Airway epithelial cell (primary cell): ENCODE data around the gene NOL3. TPM values are rescaled to one million over a fixed set of nuclear protein-coding genes. Genes with fewer than 3 reads are reported as not detected.

Experiments used
- total RNA-seq: library from RNA; depleted of rRNA; stranded (reverse); fragments of >200 nt; gene quantifications from 2 replicates; pipeline ENCODE4 v1.2.3, GENCODE V29; 2015

Gene NOL3
- total RNA-seq: 53.2 and 89.0 TPM in 2 replicates

DNA sequence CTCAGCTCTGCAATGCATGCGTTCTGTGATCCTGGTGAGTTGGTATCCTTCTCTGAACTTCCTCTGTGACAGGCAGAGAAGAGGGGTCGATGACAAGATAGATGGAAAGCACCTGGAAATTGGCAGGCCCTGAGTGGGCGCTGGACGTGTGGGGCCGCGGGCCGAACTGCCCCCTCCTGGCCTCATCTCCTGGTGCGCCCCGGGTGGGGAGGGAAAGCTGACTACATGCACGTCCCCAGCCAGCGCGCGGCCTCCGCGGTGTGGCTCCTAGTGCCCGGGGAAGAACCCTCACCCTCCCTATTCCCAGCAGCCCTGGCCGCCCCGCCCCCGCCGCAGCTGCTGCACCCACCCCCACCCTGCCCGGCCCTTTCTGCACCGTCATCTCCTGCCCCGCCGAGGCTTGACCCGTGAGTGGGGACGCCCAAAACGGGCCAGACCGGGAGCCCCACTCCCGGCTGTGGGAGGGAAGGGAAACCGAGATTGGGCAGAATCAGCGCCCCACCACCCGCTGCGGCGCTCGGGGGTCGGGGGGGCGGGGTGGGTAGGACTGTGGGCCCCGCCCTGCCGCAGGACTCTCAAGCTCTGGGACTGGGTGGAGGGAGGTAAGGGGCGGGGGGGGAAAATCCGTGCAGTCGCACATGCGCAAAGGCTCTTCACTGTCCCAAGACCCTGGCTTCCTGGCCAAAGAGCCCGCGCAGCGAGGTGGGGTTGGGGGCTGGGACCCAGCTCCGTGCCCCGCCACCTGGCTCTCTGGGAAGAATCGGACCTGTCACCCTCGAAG lies at the start of gene NOL3:
Gene NOL3, plus strand, starts transcription at position 371 of the 781 bp plus-strand sequence.

DNA sequence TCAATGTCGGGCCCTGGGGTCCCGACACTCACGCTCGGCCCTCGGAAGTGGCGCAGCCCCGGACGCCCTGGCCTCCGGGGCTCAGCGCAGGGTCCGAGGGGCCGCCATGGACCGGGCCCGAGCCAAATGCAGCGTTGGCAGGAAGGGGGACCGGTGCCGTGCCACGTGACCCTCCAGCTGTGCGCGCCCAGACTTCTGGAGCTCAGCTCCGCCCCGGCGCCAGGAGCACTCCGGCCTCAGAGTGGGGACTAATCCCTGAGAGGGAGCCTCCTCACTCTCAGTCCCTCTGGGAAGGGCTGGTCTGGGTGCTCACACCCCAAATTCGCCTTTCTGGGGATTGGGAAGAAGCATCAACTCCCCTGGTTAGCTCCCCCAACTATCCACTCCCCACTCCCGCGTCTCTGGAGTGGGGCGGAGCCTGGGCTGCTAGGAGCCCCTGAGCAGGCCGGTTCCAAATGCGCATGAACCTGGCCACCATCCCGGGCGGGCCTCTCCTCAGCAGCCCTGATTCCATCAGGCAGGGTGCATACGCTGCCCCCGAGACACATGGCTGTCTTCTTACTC lies 19.4 kb upstream of the NOL3 start, which contains the start of gene B3GNT9:
Gene B3GNT9, minus strand, starts transcription at position 166 of the 564 bp plus-strand sequence. CDS start 513 bp downstream, outside the sequence.

GRCh38 chr16:67164599-67165061 lies 5.7 kb upstream of the NOL3 start, which contains the start of gene HSF4:
Gene HSF4, plus strand, starts transcription at chr16:67164745. Its CDS starts 67 bp downstream, at chr16:67164812.

DNA sequence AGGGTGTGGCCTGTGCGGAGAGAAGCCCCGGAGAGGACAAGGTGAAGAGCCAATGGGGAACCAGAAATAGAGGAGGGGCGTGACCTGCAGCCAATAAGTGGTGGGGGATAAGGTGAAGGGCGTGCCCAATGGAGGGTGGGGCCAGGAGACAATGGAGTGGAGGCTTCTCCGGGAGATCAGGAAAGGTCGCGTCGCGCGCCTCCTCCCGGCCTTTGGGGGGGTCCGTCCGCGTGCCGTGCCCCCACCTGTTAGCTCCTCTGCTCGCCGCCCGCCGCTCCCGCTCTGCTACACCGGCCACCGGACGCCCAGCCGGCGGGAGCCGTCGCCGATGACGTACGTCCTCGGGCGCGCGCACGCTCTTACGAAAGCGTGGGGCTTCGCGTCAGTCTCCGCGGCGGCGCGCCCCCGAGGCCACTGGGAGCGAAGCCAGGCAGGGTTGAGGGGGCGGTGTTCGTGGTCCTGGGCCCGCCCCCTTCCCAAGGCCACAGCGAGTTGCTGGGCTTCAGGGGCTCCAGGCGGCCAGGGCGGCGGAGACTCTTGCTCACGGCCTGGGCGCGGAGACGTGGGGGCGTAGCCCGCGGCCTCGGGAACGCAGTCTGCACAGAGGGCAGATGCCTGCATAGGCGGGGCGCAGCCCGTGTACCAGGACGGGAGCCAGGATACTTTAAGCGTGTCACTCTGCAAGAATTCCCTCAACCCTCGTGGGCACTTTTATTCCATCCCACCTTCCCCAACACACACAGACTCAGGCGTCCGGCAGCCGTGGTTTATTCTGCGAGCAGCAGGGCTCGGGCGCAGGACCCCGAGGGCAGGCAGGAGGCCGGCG lies 13.5 kb downstream of the NOL3 start, which contains the start of gene MATCAP1:
Gene MATCAP1, minus strand, starts transcription at position 337 of the 826 bp plus-strand sequence. CDS start 3,353 bp downstream, outside the sequence.

GRCh38 chr16:67190041-67190440 lies 19.7 kb downstream of the NOL3 start, which contains the start of gene EXOC3L1:
Gene EXOC3L1, minus strand, starts transcription at chr16:67190136. Its CDS starts 460 bp downstream, at chr16:67189676.

GRCh38 chr16:67191995-67192681 lies 21.8 kb downstream of the NOL3 start, which contains the start of gene E2F4:
Gene E2F4, plus strand, starts transcription at chr16:67192155. Its CDS starts 73 bp downstream, at chr16:67192228.

GRCh38 chr16:67199011-67199807 lies 28.9 kb downstream of the NOL3 start, which contains the start of gene ELMO3:
Gene ELMO3, plus strand, starts transcription at chr16:67199131. Its CDS starts 196 bp downstream, at chr16:67199327.

Other genes starting within 250 kb of the NOL3 start
- 73.8 and 96.6 TPM in 2 replicates for gene RRAD, start 245.0 kb upstream of the NOL3 start, total RNA-seq
- gene CIAO2B, start 236.1 kb upstream of the NOL3 start, total RNA-seq: 106 and 141 TPM in 2 replicates
- 74.0 and 93.4 TPM in 2 replicates for gene CES2, start 235.0 kb upstream of the NOL3 start, total RNA-seq
- 0.99 and 1.5 TPM in 2 replicates for gene CES3, start 209.3 kb upstream of the NOL3 start, total RNA-seq
- gene CES4A, start 181.9 kb upstream of the NOL3 start, total RNA-seq: 0.65 and 2.5 TPM in 2 replicates
- 57.7 and 92.9 TPM in 2 replicates for gene CBFB, start 141.4 kb upstream of the NOL3 start, total RNA-seq
- 12.4 and 14.7 TPM in 2 replicates for gene PHAF1, start 60.6 kb upstream of the NOL3 start, total RNA-seq
- gene B3GNT9, start 19.5 kb upstream of the NOL3 start, total RNA-seq: 9.7 and 11.4 TPM in 2 replicates
- gene TRADD, start 10.6 kb upstream of the NOL3 start, total RNA-seq: 31.9 and 47.2 TPM in 2 replicates
- gene FBXL8, start 10.6 kb upstream of the NOL3 start, total RNA-seq: 10.5 and 11.4 TPM in 2 replicates
- 2.5 TPM in 1 of 2 replicates, not detected in the other for gene HSF4, start 5.8 kb upstream of the NOL3 start, total RNA-seq
- 5.2 and 11.3 TPM in 2 replicates for gene MATCAP1, start 13.4 kb downstream of the NOL3 start, total RNA-seq
- 0.99 TPM in 1 of 2 replicates, not detected in the other for gene EXOC3L1, start 19.6 kb downstream of the NOL3 start, total RNA-seq
- gene E2F4, start 21.6 kb downstream of the NOL3 start, total RNA-seq: 82.0 and 87.8 TPM in 2 replicates
- 33.8 and 39.6 TPM in 2 replicates for gene ELMO3, start 28.6 kb downstream of the NOL3 start, total RNA-seq
- gene TMEM208, start 56.6 kb downstream of the NOL3 start, total RNA-seq: 27.7 and 33.8 TPM in 2 replicates
- gene FHOD1, start 76.9 kb downstream of the NOL3 start, total RNA-seq: 26.0 and 26.4 TPM in 2 replicates
- 0.74 and 0.78 TPM in 2 replicates for gene SLC9A5, start 78.4 kb downstream of the NOL3 start, total RNA-seq
- gene PLEKHG4, start 109.0 kb downstream of the NOL3 start, total RNA-seq: 6.6 and 7.5 TPM in 2 replicates
- not detected in 2 replicates for gene KCTD19, start 156.2 kb downstream of the NOL3 start, total RNA-seq
- gene LRRC36, start 156.3 kb downstream of the NOL3 start, total RNA-seq: not detected in 2 replicates
- gene TPPP3, start 223.0 kb downstream of the NOL3 start, total RNA-seq: 0.19 TPM in 1 of 2 replicates, not detected in the other
- 5.3 and 6.1 TPM in 2 replicates for gene ZDHHC1, start 245.9 kb downstream of the NOL3 start, total RNA-seq